Progenitor cell of endocrine pancreas (in vitro differentiated cells): ENCODE data around the gene SWT1. TPM values are rescaled to one million over a fixed set of nuclear protein-coding genes. Genes with fewer than 3 reads are reported as not detected.

Source experiments
- DNase-seq: peaks from one replicate; pipeline ENCODE4 v3.0.0; 2021; ENCODE audit warnings: low spot score; ENCODE audit not compliant: unreplicated experiment
- H3K27ac Mint-ChIP-seq: 2 replicates; pipeline ENCODE4 v1.8.0; 2021; ENCODE audit warnings: mild to moderate bottlenecking, moderate library complexity, mixed read lengths
- H3K27me3 Mint-ChIP-seq: 2 replicates; pipeline ENCODE4 v1.8.0; 2021; ENCODE audit warnings: mixed read lengths
- H3K36me3 Mint-ChIP-seq: 2 replicates; pipeline ENCODE4 v1.8.0; 2022; ENCODE audit warnings: mixed read lengths; ENCODE audit not compliant: insufficient read depth
- H3K4me1 Mint-ChIP-seq: 2 replicates; pipeline ENCODE4 v1.8.0; 2021; ENCODE audit warnings: low read depth, mixed read lengths
- H3K4me3 Mint-ChIP-seq: 2 replicates; pipeline ENCODE4 v1.8.0; 2021; ENCODE audit warnings: low read depth, mild to moderate bottlenecking, moderate library complexity, mixed read lengths
- H3K9me3 Mint-ChIP-seq: 2 replicates; pipeline ENCODE4 v1.8.0; 2021; ENCODE audit warnings: low read depth, mixed read lengths
- CTCF ChIP-seq: fragments of 200-600 bp; sonication (generic); IDR thresholded peaks from one replicate; pipeline ENCODE4 v1.5.0; 2021; ENCODE audit warnings: antibody characterized with exemption, mild to moderate bottlenecking; ENCODE audit not compliant: unreplicated experiment
- total RNA-seq: library from RNA; stranded (reverse); gene quantifications from 2 replicates; pipeline ENCODE4 v1.2.1, GENCODE V29; 2021

Gene SWT1
- total RNA-seq, 1 donor from 2014 or later = 12.6 TPM

- Mint-ChIP-seq H3K4me1 (no peaks in the 10 kb centered on the region), H3K9me3 (peaks cover 12% of the 10 kb centered on the region), H3K27me3 (no peaks in the 10 kb centered on the region), H3K27ac (no peak overlapping the region), H3K36me3 (peaks cover 35% of the 10 kb centered on the region), H3K4me3 (no peak overlapping the region)
- no peak for TF ChIP-seq CTCF
- no peak for DNase-seq
Measured at GRCh38 chr1:185129708-185130107, 27.3 kb upstream of the SWT1 start.

GRCh38 chr1:185132534-185132933 lies 24.4 kb upstream of the SWT1 start:
- Mint-ChIP-seq H3K36me3 (peaks cover 41% of the 10 kb centered on the region), H3K27ac (no peak overlapping the region)
- DNase-seq = no peak

GRCh38 chr1:185137896-185138545 lies 18.9 kb upstream of the SWT1 start:
- H3K27ac Mint-ChIP-seq = no peak overlapping the region
- peaks cover 33% of the 10 kb centered on the region for H3K36me3 Mint-ChIP-seq
- H3K4me1 Mint-ChIP-seq = no peaks in the 10 kb centered on the region
- H3K9me3 Mint-ChIP-seq = peaks cover 4% of the 10 kb centered on the region
- H3K27me3 Mint-ChIP-seq = no peaks in the 10 kb centered on the region
- no peak overlapping the region for H3K4me3 Mint-ChIP-seq
- TF ChIP-seq CTCF = no peak
- no peak for DNase-seq

More at GRCh38 chr1:185132534-185132933, 24.4 kb upstream of the SWT1 start:
- Mint-ChIP-seq H3K4me3 (no peak overlapping the region), H3K27me3 (no peaks in the 10 kb centered on the region), H3K9me3 (peaks cover 12% of the 10 kb centered on the region), H3K4me1 (no peaks in the 10 kb centered on the region)
- no peak for TF ChIP-seq CTCF

DNA sequence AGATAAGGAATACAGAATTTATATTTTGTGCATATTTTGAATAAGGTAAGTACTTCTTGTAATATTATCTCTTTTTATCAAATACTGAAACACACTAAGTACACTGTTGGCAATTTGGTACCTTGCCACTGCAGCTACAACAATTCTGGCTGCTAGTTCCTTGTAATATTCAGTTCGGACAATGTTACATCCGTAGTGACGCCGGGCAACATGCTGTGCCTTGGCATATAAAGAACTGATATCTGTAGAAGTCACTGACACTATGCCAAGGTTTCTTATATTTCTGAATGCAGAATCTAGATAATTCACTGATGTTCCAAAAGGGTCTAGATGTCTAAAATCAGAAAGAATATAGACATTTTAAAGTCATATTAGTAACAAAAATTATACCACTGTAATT lies 17.7 kb upstream of the SWT1 start:
- no peak for TF ChIP-seq CTCF
- DNase-seq = no peak
- no peaks in the 10 kb centered on the region for H3K9me3 Mint-ChIP-seq
- H3K4me1 Mint-ChIP-seq = no peaks in the 10 kb centered on the region
- peaks cover 23% of the 10 kb centered on the region for H3K36me3 Mint-ChIP-seq
- H3K27me3 Mint-ChIP-seq = no peaks in the 10 kb centered on the region
- H3K27ac Mint-ChIP-seq = no peak overlapping the region
- H3K4me3 Mint-ChIP-seq = no peak overlapping the region

- Mint-ChIP-seq H3K9me3 (no peaks in the 10 kb centered on the region), H3K27me3 (no peaks in the 10 kb centered on the region), H3K27ac (no peak overlapping the region), H3K4me3 (no peak overlapping the region), H3K36me3 (peaks cover 19% of the 10 kb centered on the region), H3K4me1 (no peaks in the 10 kb centered on the region)
- DNase-seq = no peak
- TF ChIP-seq CTCF = no peak
Measured at GRCh38 chr1:185144233-185144632, 12.7 kb upstream of the SWT1 start.
